Measurements from ENCODE around the gene RPP25.

GRCh38 chr15:74906067-74906449 is 50.5 kb downstream of the RPP25 start:
- TF ChIP-seq CTCF (IDR thresholded peaks at IDR 0.05; ENCODE audit: low read length) (no peak), EZH2 (IDR thresholded peaks at IDR 0.05; ENCODE audit: borderline replicate concordance, low read length) (no peak)

Measured in OCI-LY1 (cell line).